ENCODE results near the gene ITM2C.

The ITM2C gene

DNA sequence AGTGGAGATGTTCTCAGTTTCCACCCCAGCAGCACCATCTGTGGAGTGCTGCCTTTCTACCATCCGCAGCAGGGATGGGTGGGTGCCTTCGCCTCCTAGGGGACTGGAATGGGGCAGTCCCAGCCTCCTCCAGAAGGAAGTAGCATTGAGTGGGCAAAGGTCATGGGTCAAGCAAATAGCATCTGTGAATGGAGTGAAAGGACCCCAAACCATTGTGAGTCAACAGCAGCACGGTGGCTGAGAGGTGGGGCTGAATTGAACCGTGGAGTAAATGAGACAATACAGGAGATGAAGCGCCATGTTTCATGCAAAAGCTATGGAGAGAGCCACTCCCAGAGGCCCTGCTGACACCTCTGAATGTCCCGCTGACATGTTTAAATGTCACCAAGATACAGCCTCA is 50.6 kb downstream of the ITM2C start:
- no peak overlapping the region for H3K4me3 ChIP-seq (ENCODE audit: low read length)
- no peaks in the 10 kb centered on the region for H3K4me1 ChIP-seq (ENCODE audit: control insufficient read depth, insufficient read depth, low read length)
- no peaks in the 10 kb centered on the region for H3K9me3 ChIP-seq (replicated peaks; ENCODE audit: low read length)
- peaks cover 66% of the 10 kb centered on the region for H3K27me3 ChIP-seq (ENCODE audit: control insufficient read depth, insufficient read depth, low read length)
- H3K9ac ChIP-seq (ENCODE audit: low read depth, low read length) = no peak overlapping the region
- H3K4me2 ChIP-seq (ENCODE audit: low read length) = no peak overlapping the region
- no peaks in the 10 kb centered on the region for H3K36me3 ChIP-seq (ENCODE audit: insufficient read depth, low read length)

DNA sequence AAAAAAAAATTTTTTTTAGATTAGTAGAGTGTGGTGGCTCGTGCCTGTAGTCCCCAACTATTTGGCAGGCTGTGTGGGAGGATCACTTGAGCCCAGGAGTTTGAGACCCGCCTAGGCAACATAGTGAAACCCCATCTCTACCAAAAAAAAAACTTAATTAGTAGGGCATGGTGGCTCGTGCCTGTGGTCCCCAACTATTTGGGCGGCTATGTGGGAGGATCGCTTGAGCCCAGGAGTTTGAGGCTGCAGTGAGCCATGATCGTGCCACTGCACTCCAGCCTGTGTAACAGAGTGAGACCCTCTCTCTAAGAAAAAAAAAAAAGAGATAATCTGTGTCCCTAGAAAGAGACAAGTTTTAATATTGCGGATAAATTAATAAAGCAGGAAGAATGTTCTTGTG is 51.5 kb downstream of the ITM2C start:
- Histone ChIP-seq H3K4me3 (ENCODE audit: low read length) (no peak overlapping the region), H3K27me3 (ENCODE audit: control insufficient read depth, insufficient read depth, low read length) (peaks cover 71% of the 10 kb centered on the region), H3K36me3 (ENCODE audit: insufficient read depth, low read length) (no peaks in the 10 kb centered on the region), H3K9ac (ENCODE audit: low read depth, low read length) (no peak overlapping the region), H3K4me1 (ENCODE audit: control insufficient read depth, insufficient read depth, low read length) (no peaks in the 10 kb centered on the region), H3K4me2 (ENCODE audit: low read length) (no peak overlapping the region), H3K9me3 (replicated peaks; ENCODE audit: low read length) (no peaks in the 10 kb centered on the region)

DNA sequence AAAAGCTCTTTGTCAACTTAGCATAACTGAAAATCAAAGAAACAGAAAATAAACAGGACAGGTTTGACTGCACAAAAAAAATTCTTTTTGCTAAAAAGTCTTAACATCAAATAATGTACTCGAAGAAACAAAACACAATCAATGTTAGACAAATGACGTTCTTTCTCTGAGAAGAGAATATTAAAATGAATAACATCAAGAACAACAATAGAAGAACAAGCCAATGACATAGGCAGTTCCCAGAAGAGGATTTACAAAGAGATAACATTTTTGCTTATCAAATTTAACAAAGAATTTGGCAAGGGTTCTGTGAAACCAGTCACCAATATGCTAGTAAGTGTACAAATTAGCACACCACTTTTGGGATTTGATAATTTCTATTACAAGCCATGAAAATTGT is 54.5 kb downstream of the ITM2C start:
- Histone ChIP-seq H3K9me3 (replicated peaks; ENCODE audit: low read length) (no peaks in the 10 kb centered on the region), H3K4me1 (ENCODE audit: control insufficient read depth, insufficient read depth, low read length) (no peaks in the 10 kb centered on the region), H3K27me3 (ENCODE audit: control insufficient read depth, insufficient read depth, low read length) (peaks cover 81% of the 10 kb centered on the region)

DNA sequence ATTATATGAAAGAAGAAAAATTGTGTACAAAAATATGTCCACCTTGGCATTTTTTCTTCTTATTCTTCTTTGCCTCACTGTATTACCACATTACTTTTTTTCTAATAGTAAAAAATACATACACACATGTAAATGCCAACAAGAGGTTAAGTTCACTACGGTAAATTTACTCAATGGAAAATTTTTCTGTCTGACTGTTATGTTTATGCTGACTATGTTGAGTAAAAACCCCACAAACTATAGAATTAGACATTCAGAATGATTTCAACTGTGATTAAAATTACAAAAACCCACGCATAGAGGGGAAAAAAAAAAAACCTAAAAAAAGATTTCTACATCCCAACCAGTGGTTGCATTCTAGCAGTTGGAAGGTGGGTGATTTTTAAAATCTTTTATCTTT is 54.9 kb downstream of the ITM2C start:
- Histone ChIP-seq H3K36me3 (ENCODE audit: insufficient read depth, low read length) (no peaks in the 10 kb centered on the region), H3K27me3 (ENCODE audit: control insufficient read depth, insufficient read depth, low read length) (peaks cover 83% of the 10 kb centered on the region), H3K9me3 (replicated peaks; ENCODE audit: low read length) (no peaks in the 10 kb centered on the region), H3K4me3 (ENCODE audit: low read length) (no peak overlapping the region), H3K9ac (ENCODE audit: low read depth, low read length) (no peak overlapping the region), H3K4me1 (ENCODE audit: control insufficient read depth, insufficient read depth, low read length) (no peaks in the 10 kb centered on the region), H3K4me2 (ENCODE audit: low read length) (no peak overlapping the region)

More for the DNA sequence above, 54.5 kb downstream of the ITM2C start:
- H3K9ac ChIP-seq (ENCODE audit: low read depth, low read length) = no peak overlapping the region
- no peak overlapping the region for H3K4me2 ChIP-seq (ENCODE audit: low read length)
- H3K4me3 ChIP-seq (ENCODE audit: low read length) = no peak overlapping the region
- H3K36me3 ChIP-seq (ENCODE audit: insufficient read depth, low read length) = no peaks in the 10 kb centered on the region

DNA sequence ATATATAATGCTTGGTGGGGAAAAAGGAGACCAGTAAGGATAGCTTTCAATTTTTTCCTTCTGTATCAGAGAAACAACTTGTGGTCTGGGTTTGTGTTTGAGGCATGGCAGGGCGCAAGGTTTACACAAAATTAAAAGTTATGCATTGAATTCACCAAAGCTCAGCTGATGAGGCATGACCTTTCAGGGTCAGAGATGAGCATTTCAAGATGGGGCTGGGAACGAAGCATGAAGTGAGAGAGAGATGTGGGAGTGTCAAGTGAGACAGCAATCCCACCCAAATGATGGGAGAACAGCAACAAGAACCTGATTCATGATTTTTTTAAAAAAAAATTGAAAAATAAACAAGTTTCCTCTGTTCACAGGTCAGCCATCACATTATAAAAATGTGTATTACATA is 55.4 kb downstream of the ITM2C start:
- H3K4me3 ChIP-seq (ENCODE audit: low read length) = no peak overlapping the region
- H3K27me3 ChIP-seq (ENCODE audit: control insufficient read depth, insufficient read depth, low read length) = peaks cover 81% of the 10 kb centered on the region
- no peak overlapping the region for H3K4me2 ChIP-seq (ENCODE audit: low read length)
- H3K36me3 ChIP-seq (ENCODE audit: insufficient read depth, low read length) = no peaks in the 10 kb centered on the region
- H3K4me1 ChIP-seq (ENCODE audit: control insufficient read depth, insufficient read depth, low read length) = no peaks in the 10 kb centered on the region
- H3K9ac ChIP-seq (ENCODE audit: low read depth, low read length) = no peak overlapping the region
- H3K9me3 ChIP-seq (replicated peaks; ENCODE audit: low read length) = no peaks in the 10 kb centered on the region

DNA sequence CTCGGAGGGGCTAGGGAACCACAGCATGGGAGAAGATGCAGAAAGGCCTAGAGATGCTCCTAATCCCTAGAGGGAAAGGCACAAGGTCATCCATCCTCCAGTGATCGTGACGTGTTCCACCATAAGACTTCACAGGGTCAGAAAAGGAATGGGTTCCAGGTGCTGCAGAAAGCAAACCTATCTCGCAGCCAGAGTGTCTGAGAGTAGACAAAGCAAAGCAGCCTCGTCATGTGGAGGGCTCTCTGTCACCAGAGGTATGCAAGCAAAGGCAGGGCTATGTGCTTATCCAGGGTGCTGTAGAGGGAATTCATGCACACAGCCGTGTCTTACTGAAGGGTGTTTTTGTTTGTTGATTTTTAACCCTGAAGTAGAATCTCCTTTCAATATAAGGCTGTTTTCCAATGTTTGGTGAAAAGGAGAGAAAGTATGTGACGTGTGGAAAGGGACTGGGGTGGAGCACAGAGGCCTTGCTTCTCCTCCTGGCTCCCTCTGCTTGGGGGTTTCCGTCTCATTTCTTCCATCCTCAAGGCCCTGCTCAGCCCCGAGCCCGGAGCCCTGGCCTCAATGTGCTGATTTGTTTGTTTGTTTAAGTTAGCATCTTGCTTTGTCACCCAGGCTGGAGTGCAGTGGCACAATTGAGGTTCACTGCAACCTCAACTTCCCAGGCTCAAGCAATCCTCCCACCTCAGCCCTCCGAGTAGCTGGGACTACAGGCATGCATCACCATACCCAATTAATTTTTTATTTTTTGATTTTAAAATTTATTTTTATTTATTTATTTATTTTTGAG is 57.3 kb downstream of the ITM2C start:
- Histone ChIP-seq H3K9me3 (replicated peaks; ENCODE audit: low read length) (no peaks in the 10 kb centered on the region), H3K27me3 (ENCODE audit: control insufficient read depth, insufficient read depth, low read length) (peaks cover 64% of the 10 kb centered on the region), H3K4me1 (ENCODE audit: control insufficient read depth, insufficient read depth, low read length) (no peaks in the 10 kb centered on the region), H3K4me3 (ENCODE audit: low read length) (no peak overlapping the region), H3K4me2 (ENCODE audit: low read length) (no peak overlapping the region), H3K9ac (ENCODE audit: low read depth, low read length) (no peak overlapping the region), H3K36me3 (ENCODE audit: insufficient read depth, low read length) (no peaks in the 10 kb centered on the region)

DNA sequence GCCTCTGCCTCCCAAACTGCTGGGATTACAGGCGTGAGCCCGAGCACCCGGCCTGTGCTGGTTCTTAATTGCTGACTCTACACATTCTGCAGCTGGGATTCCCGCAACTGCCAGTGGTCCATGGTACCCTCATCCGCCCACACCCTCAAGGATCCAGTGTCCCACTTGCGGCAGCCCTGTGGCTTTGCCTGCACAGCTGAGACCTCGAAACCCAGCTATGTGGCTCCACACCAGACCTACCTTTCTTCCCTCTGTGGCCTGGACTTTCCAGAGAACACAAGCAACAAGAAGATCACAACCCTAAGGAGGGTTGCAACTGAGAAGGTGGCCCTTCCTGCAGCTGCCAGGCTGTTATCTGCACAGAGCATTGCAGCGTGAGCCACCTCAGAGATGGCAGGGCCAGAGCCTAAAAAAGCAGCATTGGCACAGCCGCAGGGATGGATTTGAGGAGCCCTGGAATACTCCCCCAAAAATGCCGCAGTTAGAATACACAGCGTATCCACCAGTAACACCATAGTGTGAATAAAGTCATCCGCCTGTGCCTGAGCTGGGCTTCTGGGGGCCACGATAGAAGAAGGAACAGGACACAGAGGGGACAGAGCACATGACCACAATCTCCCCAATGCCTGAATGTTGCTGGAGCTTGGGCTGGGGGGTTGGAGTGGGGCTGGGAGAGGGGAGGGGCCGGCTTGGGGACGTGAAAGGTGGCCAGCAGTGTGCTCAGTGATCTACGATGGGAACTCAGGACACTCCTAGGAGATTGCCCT is 58.4 kb downstream of the ITM2C start:
- no peak overlapping the region for H3K4me2 ChIP-seq (ENCODE audit: low read length)
- H3K9ac ChIP-seq (ENCODE audit: low read depth, low read length) = no peak overlapping the region
- no peaks in the 10 kb centered on the region for H3K36me3 ChIP-seq (ENCODE audit: insufficient read depth, low read length)
- H3K4me3 ChIP-seq (ENCODE audit: low read length) = no peak overlapping the region
- H3K9me3 ChIP-seq (replicated peaks; ENCODE audit: low read length) = no peaks in the 10 kb centered on the region
- peaks cover 55% of the 10 kb centered on the region for H3K27me3 ChIP-seq (ENCODE audit: control insufficient read depth, insufficient read depth, low read length)
- no peaks in the 10 kb centered on the region for H3K4me1 ChIP-seq (ENCODE audit: control insufficient read depth, insufficient read depth, low read length)

DNA sequence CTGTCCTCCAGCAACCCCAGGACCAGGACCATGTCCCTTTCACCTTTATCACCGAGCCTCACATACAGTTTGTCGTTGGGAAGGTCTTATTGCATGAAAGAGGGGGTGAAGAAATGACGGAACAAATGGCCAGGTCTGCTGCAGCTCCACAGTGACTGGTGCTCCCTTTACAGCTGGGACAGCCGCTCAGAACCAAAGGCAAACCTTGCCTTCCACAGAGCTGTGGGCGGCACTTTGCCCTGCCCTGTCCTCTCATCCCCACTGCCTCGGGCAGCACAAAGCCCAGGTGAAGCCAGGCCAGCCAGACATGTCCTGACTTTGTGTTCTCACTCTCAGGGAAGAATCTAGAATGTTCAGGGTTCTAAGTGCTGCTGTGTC is 59.3 kb downstream of the ITM2C start:
- Histone ChIP-seq H3K36me3 (ENCODE audit: insufficient read depth, low read length) (no peaks in the 10 kb centered on the region), H3K9ac (ENCODE audit: low read depth, low read length) (no peak overlapping the region), H3K27me3 (ENCODE audit: control insufficient read depth, insufficient read depth, low read length) (peaks cover 46% of the 10 kb centered on the region), H3K4me1 (ENCODE audit: control insufficient read depth, insufficient read depth, low read length) (no peaks in the 10 kb centered on the region), H3K9me3 (replicated peaks; ENCODE audit: low read length) (no peaks in the 10 kb centered on the region), H3K4me3 (ENCODE audit: low read length) (no peak overlapping the region), H3K4me2 (ENCODE audit: low read length) (no peak overlapping the region)

DNA sequence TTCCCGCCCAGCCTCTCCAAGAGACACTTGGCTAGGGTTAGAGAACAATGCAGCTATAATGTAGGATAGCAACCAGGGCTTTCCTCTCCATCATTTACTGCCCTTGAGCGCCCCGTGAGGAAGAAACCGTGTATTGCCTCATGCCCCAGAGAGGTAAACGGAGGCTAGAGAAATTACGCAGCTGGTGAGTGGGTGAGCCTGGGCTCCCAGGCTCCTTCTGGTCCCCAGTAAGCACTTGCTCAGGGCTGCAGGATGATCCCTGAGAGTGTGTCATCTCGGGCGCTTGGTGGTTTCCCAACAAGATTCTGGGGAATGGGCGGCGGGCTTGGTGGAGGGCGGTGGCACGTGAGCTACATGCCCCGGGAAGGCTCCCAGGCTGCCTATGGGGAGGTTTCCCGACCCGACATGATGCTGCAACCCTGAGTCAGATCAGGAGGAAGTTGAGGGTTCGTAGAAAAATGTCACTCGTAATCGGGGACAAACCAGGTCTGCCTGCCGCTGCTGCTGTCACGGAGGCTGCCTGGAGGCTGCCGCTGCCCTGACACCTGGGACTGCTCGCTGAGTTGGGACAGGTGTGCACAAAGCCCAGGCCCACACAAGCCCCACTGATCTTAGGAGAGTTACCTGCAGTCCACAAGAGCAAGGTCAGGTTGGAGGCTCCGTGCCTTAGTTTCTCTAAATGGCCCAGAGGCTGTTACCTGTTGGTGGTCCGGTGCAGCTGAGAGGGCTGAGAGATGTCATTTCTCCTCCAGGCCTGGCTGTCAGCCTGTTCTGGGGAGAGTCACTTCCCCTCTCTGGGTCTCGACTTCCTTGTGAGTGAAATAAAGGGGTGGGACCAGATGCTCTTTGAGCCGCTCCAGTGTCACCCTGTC is 60.0 kb downstream of the ITM2C start, which contains the start of gene GPR55:
Gene GPR55, minus strand, starts transcription at position 773 of the 872 bp plus-strand sequence. CDS start 14,280 bp downstream, outside the sequence.
- H3K4me2 ChIP-seq (ENCODE audit: low read length) = no peak within 1 kb of the TSS
- no peaks in the 10 kb centered on the region for H3K36me3 ChIP-seq (ENCODE audit: insufficient read depth, low read length)
- H3K4me1 ChIP-seq (ENCODE audit: control insufficient read depth, insufficient read depth, low read length) = no peaks in the 10 kb centered on the region
- peaks cover 47% of the 10 kb centered on the region for H3K27me3 ChIP-seq (ENCODE audit: control insufficient read depth, insufficient read depth, low read length)
- no peak within 1 kb of the TSS for H3K9ac ChIP-seq (ENCODE audit: low read depth, low read length)
- no peaks in the 10 kb centered on the region for H3K9me3 ChIP-seq (replicated peaks; ENCODE audit: low read length)
- no peak within 1 kb of the TSS for H3K4me3 ChIP-seq (ENCODE audit: low read length)

DNA sequence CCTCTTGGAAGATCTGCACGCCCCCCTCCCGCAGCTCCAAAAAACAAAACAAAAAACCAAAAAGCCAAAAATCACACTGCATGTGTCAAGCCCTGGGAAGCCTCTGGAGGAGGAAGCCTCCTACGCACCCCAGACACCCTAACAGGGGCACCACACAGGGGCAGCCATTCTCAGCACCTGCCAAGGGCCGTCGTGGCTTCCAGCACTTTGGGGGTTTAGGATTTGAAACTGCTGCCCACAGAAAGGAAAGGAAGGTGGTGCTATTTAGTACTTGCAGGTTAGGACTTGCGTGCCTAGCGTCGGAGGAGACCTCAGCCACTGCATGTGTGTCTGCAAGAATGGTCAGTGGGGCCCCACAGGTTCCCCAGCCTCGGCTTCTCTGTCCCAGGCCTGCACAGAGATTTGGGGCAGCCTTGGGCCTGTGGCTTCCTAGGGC is 60.7 kb downstream of the ITM2C start:
- Histone ChIP-seq H3K4me2 (ENCODE audit: low read length) (no peak overlapping the region), H3K4me3 (ENCODE audit: low read length) (no peak overlapping the region), H3K9me3 (replicated peaks; ENCODE audit: low read length) (no peaks in the 10 kb centered on the region), H3K36me3 (ENCODE audit: insufficient read depth, low read length) (no peaks in the 10 kb centered on the region), H3K9ac (ENCODE audit: low read depth, low read length) (no peak overlapping the region), H3K27me3 (ENCODE audit: control insufficient read depth, insufficient read depth, low read length) (peaks cover 47% of the 10 kb centered on the region), H3K4me1 (ENCODE audit: control insufficient read depth, insufficient read depth, low read length) (no peaks in the 10 kb centered on the region)
